Trophoblast cell (in vitro differentiated cells and primary cell): Measurements from ENCODE around the gene CMA1.

ENCODE experiments used
- DNase-seq, 2 donors: peaks; one replicate each; pipeline ENCODE4 v3.0.0-alpha.2; 2016
- H2AFZ ChIP-seq: 2 replicates; pipeline ENCODE4 v1.6.1; 2013; ENCODE audit warnings: low read length, moderate library complexity, mild to moderate bottlenecking; ENCODE audit not compliant: insufficient read depth, poor library complexity
- H2AK5ac ChIP-seq: 2 replicates; pipeline ENCODE4 v1.6.1; 2013; ENCODE audit warnings: mild to moderate bottlenecking, low read length
- H2BK120ac ChIP-seq: 2 replicates; pipeline ENCODE4 v1.6.1; 2013; ENCODE audit warnings: low read length, mild to moderate bottlenecking, moderate library complexity; ENCODE audit not compliant: insufficient read depth, poor library complexity
- H2BK12ac ChIP-seq: 2 replicates; pipeline ENCODE4 v1.6.1; 2013; ENCODE audit warnings: mild to moderate bottlenecking, low read length, moderate library complexity
- H2BK5ac ChIP-seq: 2 replicates; pipeline ENCODE4 v1.6.1; 2013; ENCODE audit warnings: low read length, low read depth, moderate library complexity, mild to moderate bottlenecking; ENCODE audit not compliant: poor library complexity
- H3K14ac ChIP-seq: 2 replicates; pipeline ENCODE4 v1.6.1; 2013; ENCODE audit warnings: mild to moderate bottlenecking, low read length
- H3K18ac ChIP-seq: 2 replicates; pipeline ENCODE4 v1.6.1; 2013; ENCODE audit warnings: mild to moderate bottlenecking, low read length
- H3K23ac ChIP-seq: 2 replicates; pipeline ENCODE4 v1.6.1; 2013; ENCODE audit warnings: low read length
- H3K27ac ChIP-seq: 2 replicates; pipeline ENCODE4 v1.5.1; 2013; ENCODE audit warnings: low read depth, mild to moderate bottlenecking, inconsistent platforms, low read length, moderate library complexity
- H3K27me3 ChIP-seq: 2 replicates; pipeline ENCODE4 v1.6.1; 2013; ENCODE audit warnings: inconsistent platforms, mild to moderate bottlenecking, low read length, moderate library complexity; ENCODE audit not compliant: insufficient read depth
- H3K36me3 ChIP-seq, 2 experiments: 1 replicate in 1 of 2; 2 replicates in 1 of 2; pipeline ENCODE4 v1.6.1; 2013; ENCODE audit warnings: low read length in 2 of 2, mild to moderate bottlenecking in 2 of 2, moderate library complexity in 1 of 2; ENCODE audit not compliant: insufficient read depth in 2 of 2, control insufficient read depth in 1 of 2
- H3K4ac ChIP-seq: 2 replicates; pipeline ENCODE4 v1.6.1; 2013; ENCODE audit warnings: low read depth, mild to moderate bottlenecking, low read length, moderate library complexity
- H3K4me1 ChIP-seq, 2 experiments: 1 replicate in 1 of 2; 2 replicates in 1 of 2; pipeline ENCODE4 v1.6.1; 2013; ENCODE audit warnings: low read length in 2 of 2, mild to moderate bottlenecking in 2 of 2, moderate library complexity in 1 of 2; ENCODE audit not compliant: insufficient read depth in 2 of 2, control insufficient read depth in 1 of 2
- H3K4me2 ChIP-seq: 2 replicates; pipeline ENCODE4 v1.6.1; 2013; ENCODE audit warnings: inconsistent platforms, mild to moderate bottlenecking, low read length, moderate library complexity
- H3K4me3 ChIP-seq: 2 replicates; pipeline ENCODE4 v1.5.1; 2013; ENCODE audit warnings: mild to moderate bottlenecking, low read depth, low read length, inconsistent platforms
- H3K79me1 ChIP-seq: one replicate; pipeline ENCODE4 v1.6.1; 2013; ENCODE audit warnings: low read length
- H3K79me2 ChIP-seq: 2 replicates; pipeline ENCODE4 v1.6.1; 2013; ENCODE audit warnings: low read length, mild to moderate bottlenecking; ENCODE audit not compliant: control insufficient read depth, insufficient read depth, poor library complexity
- H3K9ac ChIP-seq: 2 replicates; pipeline ENCODE4 v1.6.1; 2013; ENCODE audit warnings: mild to moderate bottlenecking, low read length
- H3K9me3 ChIP-seq: 2 replicates; pipeline ENCODE4 v1.6.1; 2013; ENCODE audit warnings: low read depth, mild to moderate bottlenecking, control low read depth, inconsistent platforms, low read length; ENCODE audit not compliant: insufficient read depth
- H4K12ac ChIP-seq: 2 replicates; pipeline ENCODE4 v1.6.1; 2013; ENCODE audit warnings: low read depth, mild to moderate bottlenecking, low read length, moderate library complexity
- H4K8ac ChIP-seq: 2 replicates; pipeline ENCODE4 v1.6.1; 2013; ENCODE audit warnings: low read depth, mild to moderate bottlenecking, low read length, moderate library complexity
- H4K91ac ChIP-seq: one replicate; pipeline ENCODE4 v1.6.1; 2013; ENCODE audit warnings: low read depth, mild to moderate bottlenecking, low read length, moderate library complexity
- WGBS: extraction: QIAGEN DNeasy Blood & Tissue Kit; methylation state at CpG from one replicate; pipeline ENCODE4 v1.1.7; 2013; ENCODE audit warnings: missing lambda C conversion rate; ENCODE audit not compliant: insufficient read length, insufficient coverage; ENCODE audit errors: extremely low coverage; 5-methylcytosine and 5-hydroxymethylcytosine counted together

The CMA1 gene

DNA sequence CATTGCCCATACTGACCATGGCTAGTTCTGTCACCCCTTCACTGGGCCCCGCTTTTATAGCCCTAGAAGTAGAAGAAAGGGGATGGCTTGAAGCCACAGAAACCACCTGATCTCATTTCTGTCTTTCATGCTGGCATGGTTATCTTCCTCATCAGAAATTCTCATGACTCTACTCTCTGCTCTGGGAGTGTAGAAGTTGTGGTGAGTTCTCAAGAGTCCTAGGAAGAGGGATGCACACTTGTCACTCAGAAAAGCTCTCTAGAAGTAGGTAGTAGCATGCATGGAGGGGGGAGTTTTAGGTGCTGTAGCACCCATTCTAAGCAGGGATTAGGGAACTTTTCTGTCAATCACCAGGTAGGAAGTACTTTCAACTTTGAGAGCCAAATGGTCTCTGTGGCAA is 6.1 kb upstream of the CMA1 start:
- Histone ChIP-seq H4K12ac (no peak overlapping the region), H2AFZ (no peak overlapping the region), H3K27ac (no peak overlapping the region), H3K4ac (no peak overlapping the region), H3K4me2 (no peak overlapping the region), H2BK120ac (no peak overlapping the region), H3K79me2 (no peaks in the 10 kb centered on the region), H4K8ac (no peak overlapping the region), H3K9me3 (peaks cover 6% of the 10 kb centered on the region), H3K18ac (no peak overlapping the region), H2BK12ac (no peak overlapping the region), H3K23ac (no peak overlapping the region), H2BK5ac (no peak overlapping the region), H3K4me1 (no peaks in the 10 kb centered on the region), H3K36me3 (no peaks in the 10 kb centered on the region), H2AK5ac (no peak overlapping the region), H3K4me3 (no peak overlapping the region), H4K91ac (no peak overlapping the region), H3K9ac (no peak overlapping the region), H3K14ac (no peak overlapping the region), H3K27me3 (no peaks in the 10 kb centered on the region), H3K79me1 (no peaks in the 10 kb centered on the region)
- no peak for DNase-seq
- WGBS, result no CpG with 5 or more reads among the region's 1 CpG

DNA sequence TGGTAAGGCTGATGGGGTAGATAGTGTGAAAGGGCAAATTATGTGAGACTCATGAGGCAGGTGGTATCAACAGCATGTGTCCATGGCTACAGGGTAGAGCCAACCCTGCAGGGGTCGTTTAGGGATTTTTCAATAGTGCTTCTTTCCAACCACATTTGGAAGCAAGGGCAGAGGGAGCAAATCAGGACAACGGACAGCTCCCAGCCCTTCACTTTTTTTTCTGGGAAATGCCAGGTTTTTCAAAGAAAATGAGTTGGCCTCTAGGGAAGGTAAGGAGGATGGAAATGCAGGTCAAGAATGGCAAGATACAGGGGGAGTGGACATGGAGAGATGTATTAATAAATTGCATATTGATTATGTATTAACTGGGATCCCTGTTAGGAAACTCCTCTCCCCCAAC is 4.9 kb upstream of the CMA1 start:
- Histone ChIP-seq H3K4ac (no peak overlapping the region), H2AFZ (no peak overlapping the region), H3K4me2 (no peak overlapping the region), H4K8ac (no peak overlapping the region), H4K12ac (no peak overlapping the region), H3K27ac (no peak overlapping the region), H3K27me3 (no peaks in the 10 kb centered on the region), H3K9ac (no peak overlapping the region), H4K91ac (no peak overlapping the region), H3K9me3 (peaks cover 6% of the 10 kb centered on the region), H3K36me3 (no peaks in the 10 kb centered on the region), H3K18ac (no peak overlapping the region), H3K4me3 (no peak overlapping the region), H3K79me1 (no peaks in the 10 kb centered on the region), H3K79me2 (no peaks in the 10 kb centered on the region), H2BK120ac (no peak overlapping the region), H3K14ac (no peak overlapping the region), H2AK5ac (no peak overlapping the region), H2BK12ac (no peak overlapping the region), H3K23ac (no peak overlapping the region), H2BK5ac (no peak overlapping the region), H3K4me1 (no peaks in the 10 kb centered on the region)
- no peak for DNase-seq
- no CpG with 5 or more reads among the region's 2 CpGs for WGBS

DNA sequence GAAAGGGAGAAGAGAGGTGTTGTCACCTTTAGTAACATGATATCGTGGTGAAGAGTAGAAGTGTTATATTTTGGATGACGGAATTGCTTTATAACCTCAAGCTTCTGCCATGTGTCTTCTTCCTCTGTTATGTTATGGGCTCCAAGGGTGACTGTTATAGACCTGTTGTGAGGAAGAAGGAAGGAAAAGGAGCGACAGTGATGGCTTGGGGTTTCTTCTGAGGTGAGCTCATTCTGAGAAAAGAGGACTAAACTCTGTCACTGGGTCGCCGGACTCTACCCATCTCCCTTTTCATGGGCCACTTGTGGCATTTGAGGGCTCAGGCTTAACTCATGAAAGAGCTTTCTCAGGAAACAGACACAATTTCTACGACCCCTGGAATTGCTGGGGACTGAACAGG is 1.6 kb downstream of the CMA1 start:
- no peak overlapping the region for H2BK5ac ChIP-seq
- H3K36me3 ChIP-seq, result no peaks in the 10 kb centered on the region
- no peaks in the 10 kb centered on the region for H3K27me3 ChIP-seq
- no peak overlapping the region for H3K4ac ChIP-seq
- peaks cover 24% of the 10 kb centered on the region for H3K9me3 ChIP-seq
- no peak overlapping the region for H3K23ac ChIP-seq
- 100% methylated on average over 1 of the region's 6 CpGs for WGBS
- no peak overlapping the region for H2BK12ac ChIP-seq
- H3K9ac ChIP-seq, result no peak overlapping the region
- DNase-seq, result no peak
- H3K79me1 ChIP-seq, result no peaks in the 10 kb centered on the region
- H2AK5ac ChIP-seq, result no peak overlapping the region
- H3K27ac ChIP-seq, result no peak overlapping the region
- H2AFZ ChIP-seq, result no peak overlapping the region
- no peak overlapping the region for H4K12ac ChIP-seq
- no peaks in the 10 kb centered on the region for H3K79me2 ChIP-seq
- no peak overlapping the region for H2BK120ac ChIP-seq
- H3K4me1 ChIP-seq, result no peaks in the 10 kb centered on the region
- no peak overlapping the region for H3K4me3 ChIP-seq
- H4K8ac ChIP-seq, result no peak overlapping the region
- no peak overlapping the region for H3K14ac ChIP-seq
- no peak overlapping the region for H3K4me2 ChIP-seq
- H3K18ac ChIP-seq, result no peak overlapping the region
- no peak overlapping the region for H4K91ac ChIP-seq

DNA sequence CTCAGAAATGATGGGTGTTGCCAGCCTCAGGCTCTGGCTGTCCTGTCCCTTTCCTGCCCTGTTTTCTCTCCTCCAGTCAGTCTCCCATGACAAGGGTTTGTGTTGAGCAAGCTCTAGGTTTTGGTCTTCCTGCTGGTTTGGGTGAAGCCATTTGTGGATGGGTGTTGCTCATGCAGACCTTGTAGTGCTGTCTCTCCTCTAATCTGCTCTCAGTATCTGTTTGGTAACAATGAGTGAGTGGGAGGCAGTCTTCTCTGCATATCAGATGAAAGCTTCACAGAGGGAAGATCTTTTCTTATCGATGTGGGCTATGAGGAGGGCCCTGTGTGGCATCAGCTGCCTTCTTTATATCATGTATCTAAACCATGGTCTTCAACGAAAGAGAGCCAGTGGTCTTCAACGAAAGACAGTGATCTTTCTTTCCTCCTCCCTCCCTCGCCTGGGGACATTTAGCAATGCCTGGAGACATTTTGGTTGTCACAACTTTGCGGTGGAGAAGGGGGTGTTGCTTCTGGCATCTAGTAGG is 3.6 kb downstream of the CMA1 start:
- no peaks in the 10 kb centered on the region for H3K79me2 ChIP-seq
- no peaks in the 10 kb centered on the region for H3K79me1 ChIP-seq
- H3K4me1 ChIP-seq, result no peaks in the 10 kb centered on the region
- no peak overlapping the region for H2BK5ac ChIP-seq
- H3K36me3 ChIP-seq, result no peaks in the 10 kb centered on the region
- no peak overlapping the region for H2BK120ac ChIP-seq
- no peak overlapping the region for H2AK5ac ChIP-seq
- H2AFZ ChIP-seq, result no peak overlapping the region
- no peak overlapping the region for H3K27ac ChIP-seq
- H3K23ac ChIP-seq, result no peak overlapping the region
- WGBS, result no CpG with 5 or more reads among the region's 5 CpGs
- no peak overlapping the region for H3K14ac ChIP-seq
- H4K8ac ChIP-seq, result no peak overlapping the region
- no peak overlapping the region for H2BK12ac ChIP-seq
- H3K18ac ChIP-seq, result no peak overlapping the region
- H3K27me3 ChIP-seq, result no peaks in the 10 kb centered on the region
- H3K9ac ChIP-seq, result no peak overlapping the region
- no peak overlapping the region for H4K91ac ChIP-seq
- no peak overlapping the region for H3K4me3 ChIP-seq
- no peak overlapping the region for H3K4me2 ChIP-seq
- no peak overlapping the region for H4K12ac ChIP-seq
- no peak for DNase-seq
- H3K9me3 ChIP-seq, result peaks cover 25% of the 10 kb centered on the region
- no peak overlapping the region for H3K4ac ChIP-seq
